ENCODE data around the gene INAFM2. TPM values are rescaled to one million over a fixed set of nuclear protein-coding genes. Genes with fewer than 3 reads are reported as not detected.
A peak's percentile ranks its signal among the peaks of the same experiment; 100 is the strongest.

Gene INAFM2
- total and polyA plus RNA-seq, 9 of the 15 experiments (the other 6 are each of a cell fraction or from before 2014, with no cell fraction given), result 11.8 to 43.1 (median 27.2) TPM

GRCh38 chr15:40367686-40368611, 44.5 kb downstream of the INAFM2 start (continued):
- TF ChIP-seq ZHX1 (conservative IDR thresholded peaks at IDR 0.05; ENCODE audit: low read length), result no peak
- TF ChIP-seq THRB (CRISPR knock-in tag; conservative IDR thresholded peaks at IDR 0.05), result no peak
- no peak for TF ChIP-seq XRCC3 (IDR thresholded peaks at IDR 0.05)
- no peak for TF ChIP-seq XRCC4 (IDR thresholded peaks at IDR 0.05; ENCODE audit: extremely low read depth, insufficient read depth, insufficient read length)
- no peak for TF ChIP-seq ZNF311 (CRISPR knock-in tag; IDR thresholded peaks at IDR 0.05)
- TF ChIP-seq KLF16 (IDR thresholded peaks at IDR 0.05), result peak; percentile 64; the same call in 1 of the 2 replicates
- no peak for TF ChIP-seq HSF4 (CRISPR knock-in tag; IDR thresholded peaks at IDR 0.05; ENCODE audit: borderline replicate concordance)
- no peak for TF ChIP-seq ARNT (IDR thresholded peaks at IDR 0.05)
- 0 out of 2 replicates have a peak, but pooled peaks have one; percentile 48 for TF ChIP-seq MTA3 (IDR thresholded peaks at IDR 0.05; ENCODE audit: borderline replicate concordance)
- 0 out of 2 replicates have a peak, but pooled peaks have one; percentile 22 for TF ChIP-seq KDM2B (CRISPR knock-in tag; IDR thresholded peaks at IDR 0.05)
- no peak for TF ChIP-seq PURB (CRISPR knock-in tag; IDR thresholded peaks at IDR 0.05; ENCODE audit: low read depth)
- peak; percentile 96 for TF ChIP-seq EGR1 (conservative IDR thresholded peaks at IDR 0.05)
- no peak for TF ChIP-seq IRF2 (CRISPR knock-in tag; IDR thresholded peaks at IDR 0.05)
- TF ChIP-seq SETDB1 (IDR thresholded peaks at IDR 0.05; ENCODE audit: low read length), result no peak
- no peak for TF ChIP-seq BRF1 (IDR thresholded peaks at IDR 0.05; ENCODE audit: borderline replicate concordance, extremely low read depth, insufficient read length)
- no peak for TF ChIP-seq FOXM1 (IDR thresholded peaks at IDR 0.05; ENCODE audit: low read depth)
- no peak for TF ChIP-seq FOXM1 (CRISPR knock-in tag; IDR thresholded peaks at IDR 0.05; ENCODE audit: low read depth)
- TF ChIP-seq OTX1 (CRISPR knock-in tag; IDR thresholded peaks at IDR 0.05), result no peak
- TF ChIP-seq ZBTB2 (IDR thresholded peaks at IDR 0.05), result no peak
- TF ChIP-seq PPARD (CRISPR knock-in tag; IDR thresholded peaks at IDR 0.05), result no peak
- TF ChIP-seq SIN3B (IDR thresholded peaks at IDR 0.05; ENCODE audit: low read depth), result peak; percentile 51; the same call in 1 of the 2 replicates
- no peak for TF ChIP-seq ZNF778 (CRISPR knock-in tag; IDR thresholded peaks at IDR 0.05)
- no peak for TF ChIP-seq TFAM (CRISPR knock-in tag; conservative IDR thresholded peaks at IDR 0.05)
- no peak for TF ChIP-seq ZNF830 (CRISPR knock-in tag; IDR thresholded peaks at IDR 0.05)
- TF ChIP-seq GATAD2B (IDR thresholded peaks at IDR 0.05; ENCODE audit: borderline replicate concordance), result no peak; the same call in 1 of the 2 replicates

All from K562 (cell line).